ENCODE measurements around the gene MTTP. TPM values are rescaled to one million over a fixed set of nuclear protein-coding genes. Genes with fewer than 3 reads are reported as not detected.

Gene MTTP
- total RNA-seq, 4 donors from 2014 or later: 8.3 to 475 (median 299) TPM

DNA sequence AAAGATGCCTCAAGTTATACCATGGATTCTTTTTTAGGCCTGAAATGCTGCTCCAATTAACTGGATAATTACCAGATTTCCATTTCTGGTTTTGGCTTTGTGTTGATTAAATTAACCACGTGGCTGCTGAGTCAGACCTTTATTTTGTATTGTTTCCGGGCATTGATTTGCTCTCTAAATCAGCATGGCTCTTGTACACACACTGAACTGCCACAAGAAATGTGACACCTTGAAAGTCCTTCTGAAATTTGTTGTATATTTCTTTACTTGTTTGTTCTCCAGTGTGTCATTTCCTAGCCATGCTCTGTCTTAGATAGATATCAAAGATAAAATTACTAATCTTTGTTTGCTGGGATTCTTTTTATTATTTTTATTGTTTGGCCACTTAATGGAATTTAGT is 11.7 kb downstream of the MTTP start:
- H3K4me1 ChIP-seq: no peaks in the 10 kb centered on the region
- H3K4me3 ChIP-seq: no peak overlapping the region
- peaks cover 0 to 9% (median 0%) of the 10 kb centered on the region in 3 donors for H3K36me3 ChIP-seq
- no peaks in the 10 kb centered on the region for H3K27me3 ChIP-seq
- no peaks in the 10 kb centered on the region for H3K9me3 ChIP-seq
- H3K27ac ChIP-seq: peak overlapping the region in 3 of 4 donors; percentile 29 to 70 (median 58)
- no peak for DNase-seq
- no peak for TF ChIP-seq POLR2A (IDR thresholded peaks at IDR 0.05)
- TF ChIP-seq, protein P1, sequence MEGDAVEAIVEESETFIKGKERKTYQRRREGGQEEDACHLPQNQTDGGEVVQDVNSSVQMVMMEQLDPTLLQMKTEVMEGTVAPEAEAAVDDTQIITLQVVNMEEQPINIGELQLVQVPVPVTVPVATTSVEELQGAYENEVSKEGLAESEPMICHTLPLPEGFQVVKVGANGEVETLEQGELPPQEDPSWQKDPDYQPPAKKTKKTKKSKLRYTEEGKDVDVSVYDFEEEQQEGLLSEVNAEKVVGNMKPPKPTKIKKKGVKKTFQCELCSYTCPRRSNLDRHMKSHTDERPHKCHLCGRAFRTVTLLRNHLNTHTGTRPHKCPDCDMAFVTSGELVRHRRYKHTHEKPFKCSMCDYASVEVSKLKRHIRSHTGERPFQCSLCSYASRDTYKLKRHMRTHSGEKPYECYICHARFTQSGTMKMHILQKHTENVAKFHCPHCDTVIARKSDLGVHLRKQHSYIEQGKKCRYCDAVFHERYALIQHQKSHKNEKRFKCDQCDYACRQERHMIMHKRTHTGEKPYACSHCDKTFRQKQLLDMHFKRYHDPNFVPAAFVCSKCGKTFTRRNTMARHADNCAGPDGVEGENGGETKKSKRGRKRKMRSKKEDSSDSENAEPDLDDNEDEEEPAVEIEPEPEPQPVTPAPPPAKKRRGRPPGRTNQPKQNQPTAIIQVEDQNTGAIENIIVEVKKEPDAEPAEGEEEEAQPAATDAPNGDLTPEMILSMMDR (IDR thresholded peaks at IDR 0.05): no peak

DNA sequence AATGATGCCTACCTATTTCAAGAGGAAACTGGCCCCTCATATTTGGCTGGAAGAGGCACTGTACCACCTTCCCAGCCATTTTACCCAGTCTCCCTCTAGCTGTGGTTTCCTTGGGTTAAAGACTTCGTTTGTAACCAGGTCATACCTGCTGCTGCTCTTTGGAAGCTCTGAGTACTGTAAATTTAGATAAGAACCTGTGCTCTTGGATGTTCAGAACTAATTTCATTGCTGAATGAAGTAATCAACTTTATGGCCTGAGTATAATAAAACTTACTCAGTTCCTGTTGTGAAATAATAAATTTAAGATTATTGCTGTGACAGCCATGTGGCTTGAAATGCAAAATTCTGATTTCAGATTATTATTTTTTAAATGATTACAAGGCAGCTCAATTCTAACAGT is 12.2 kb downstream of the MTTP start:
- H3K9me3 ChIP-seq: no peaks in the 10 kb centered on the region
- DNase-seq: no peak
- no peaks in the 10 kb centered on the region for H3K4me1 ChIP-seq
- H3K36me3 ChIP-seq: peaks cover 0 to 9% (median 0%) of the 10 kb centered on the region in 3 donors
- H3K27me3 ChIP-seq: no peaks in the 10 kb centered on the region
- peak overlapping the region in 1 of 4 donors; percentile 1 for H3K4me3 ChIP-seq
- H3K27ac ChIP-seq: peak overlapping the region in 3 of 4 donors; percentile 29 to 70 (median 58)
- TF ChIP-seq POLR2A (IDR thresholded peaks at IDR 0.05): peak in 1 of 2 donors; percentile 39
- TF ChIP-seq, protein P1 (IDR thresholded peaks at IDR 0.05): peak in 3 of 6 experiments; percentile 40 to 58 (median 51)

DNA sequence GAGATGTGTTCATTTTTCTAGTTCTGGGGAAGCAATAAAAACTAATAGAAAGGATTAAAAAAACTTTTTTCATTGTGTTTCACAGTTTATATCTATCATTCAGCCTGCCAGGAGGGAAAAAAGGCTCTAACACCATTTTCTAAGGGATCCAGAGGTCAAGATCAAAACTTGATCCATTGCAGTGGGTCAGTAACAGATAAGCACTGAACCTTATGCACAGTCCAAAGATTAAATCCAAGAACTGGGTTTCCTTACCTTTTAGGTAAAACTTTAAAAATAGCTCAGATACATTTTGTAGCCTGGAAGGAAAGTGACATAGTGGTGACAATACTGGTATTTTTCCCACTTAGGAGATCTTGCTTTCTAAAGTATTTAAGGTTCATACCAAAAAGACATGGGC is 12.7 kb downstream of the MTTP start:
- H3K4me1 ChIP-seq: no peaks in the 10 kb centered on the region
- DNase-seq: no peak
- H3K9me3 ChIP-seq: no peaks in the 10 kb centered on the region
- H3K36me3 ChIP-seq: peaks cover 0 to 9% (median 0%) of the 10 kb centered on the region in 3 donors
- TF ChIP-seq, protein P1 (IDR thresholded peaks at IDR 0.05): no peak
- no peak for TF ChIP-seq POLR2A (IDR thresholded peaks at IDR 0.05)
- peak overlapping the region in 1 of 4 donors; percentile 1 for H3K4me3 ChIP-seq
- peak overlapping the region in 2 of 4 donors; percentile 2 to 37 for H3K27ac ChIP-seq
- no peaks in the 10 kb centered on the region for H3K27me3 ChIP-seq

DNA sequence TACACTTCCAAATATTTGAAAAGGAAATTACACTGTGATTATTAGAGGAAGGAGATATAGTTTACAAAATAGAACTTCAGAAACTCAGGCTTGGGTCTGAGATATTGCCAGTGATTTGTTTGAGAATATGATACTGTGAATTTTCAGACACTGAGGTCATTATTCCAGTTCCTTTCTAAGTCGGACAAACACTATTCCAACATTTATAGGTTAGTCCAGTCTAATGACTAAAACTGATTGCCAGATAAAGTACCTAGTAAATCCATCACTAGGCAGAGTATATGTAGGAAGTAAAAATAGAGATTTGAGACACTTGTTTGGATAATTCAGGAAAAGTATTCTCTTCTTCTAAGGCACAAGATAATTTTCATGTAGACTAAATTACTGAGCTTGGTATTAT is 13.2 kb downstream of the MTTP start:
- TF ChIP-seq, protein P1 (IDR thresholded peaks at IDR 0.05): no peak
- no peak for TF ChIP-seq POLR2A (IDR thresholded peaks at IDR 0.05)
- Histone ChIP-seq H3K36me3 (peaks cover 0 to 9% (median 0%) of the 10 kb centered on the region in 3 donors), H3K4me1 (no peaks in the 10 kb centered on the region), H3K4me3 (no peak overlapping the region), H3K27me3 (no peaks in the 10 kb centered on the region), H3K9me3 (no peaks in the 10 kb centered on the region), H3K27ac (peak overlapping the region in 2 of 4 donors; percentile 2 to 37)
- no peak for DNase-seq

GRCh38 chr4:99591757-99592156 is 17.1 kb downstream of the MTTP start:
- no peak overlapping the region for H3K27ac ChIP-seq
- H3K4me3 ChIP-seq: no peak overlapping the region
- no peaks in the 10 kb centered on the region for H3K27me3 ChIP-seq
- H3K9me3 ChIP-seq: no peaks in the 10 kb centered on the region
- H3K4me1 ChIP-seq: no peaks in the 10 kb centered on the region
- no peak for DNase-seq
- H3K36me3 ChIP-seq: peaks cover 0 to 19% (median 0%) of the 10 kb centered on the region in 3 donors
- TF ChIP-seq, protein P1 (IDR thresholded peaks at IDR 0.05): no peak
- no peak for TF ChIP-seq POLR2A (IDR thresholded peaks at IDR 0.05)
